Right atrium auricular region (tissue), 2 donors: ENCODE results near the gene DPF3. TPM values are rescaled to one million over a fixed set of nuclear protein-coding genes. Genes with fewer than 3 reads are reported as not detected.

Experiments used
- DNase-seq: peaks from one replicate; pipeline ENCODE4 v3.0.0-alpha.2; 2019; ENCODE audit warnings: low spot score
- H3K27ac ChIP-seq, 2 donors: fragments of 200-600 bp; sonication (generic); 1 replicate in 1 of 2; 2 replicates in 1 of 2; pipeline ENCODE4 v1.5.1; 2016 to 2019
- H3K27me3 ChIP-seq, 2 donors: fragments of 200-600 bp; sonication (generic); one replicate each; pipeline versions ENCODE4 v1.5.1 to v1.6.0; 2017 to 2019
- H3K36me3 ChIP-seq: fragments of 200-600 bp; sonication (generic); one replicate; pipeline ENCODE4 v1.5.1; 2016
- H3K4me1 ChIP-seq, 2 donors: fragments of 200-600 bp; sonication (generic); one replicate each; pipeline versions ENCODE4 v1.5.1 to v1.6.0; 2017 to 2019
- H3K4me3 ChIP-seq, 2 donors: fragments of 200-600 bp; sonication (generic); 1 replicate in 1 of 2; 2 replicates in 1 of 2; pipeline ENCODE4 v1.5.1; 2017 to 2019; ENCODE audit warnings: mild to moderate bottlenecking in 1 of 2, moderate library complexity in 1 of 2
- H3K9me3 ChIP-seq, 2 donors: fragments of 200-600 bp; sonication (generic); one replicate each; pipeline ENCODE4 v1.5.1; 2019
- total RNA-seq, 2 donors: library from RNA; depleted of rRNA; stranded (reverse); fragments of >200 nt; gene quantifications; one replicate each; pipeline ENCODE4 v1.1.0, GENCODE V29; 2016
- TF ChIP-seq, protein P1 (sequence below), 2 donors: fragments of 200-600 bp; sonication (generic); IDR thresholded peaks; one replicate each; pipeline ENCODE4 v1.5.1; 2019; ENCODE audit warnings: antibody characterized with exemption in 2 of 2

The DPF3 gene
- total RNA-seq, 2 donors from 2014 or later: 14.7 to 26.6 TPM

DNA sequence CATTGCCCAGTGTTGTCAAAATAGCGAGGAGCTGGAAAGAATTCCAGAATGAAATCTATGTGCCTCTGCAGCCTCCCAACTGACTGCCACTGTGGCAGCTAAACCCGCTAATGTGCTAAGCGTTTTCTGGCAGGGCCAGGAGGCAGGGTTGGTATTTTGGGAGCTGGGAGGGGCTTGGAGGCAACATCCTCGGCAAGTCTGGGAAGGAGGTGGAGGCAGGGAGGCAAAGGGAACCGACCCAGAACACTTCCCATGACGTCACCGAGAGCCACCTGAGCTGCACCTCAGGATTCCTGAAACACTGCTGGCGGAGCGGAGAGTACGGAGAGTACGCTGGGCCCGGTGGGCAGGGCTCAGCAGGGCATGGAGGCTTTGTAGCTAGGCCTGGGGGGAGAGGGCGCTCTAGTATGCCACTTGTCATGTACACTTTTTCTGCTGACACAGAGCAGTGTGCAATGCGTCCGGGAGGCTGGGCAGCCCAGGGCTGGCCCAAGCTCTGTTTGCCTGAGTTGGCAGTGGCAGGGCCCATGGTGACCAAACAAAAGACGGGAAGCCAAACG, 81.5 kb downstream of the DPF3 start:
- TF ChIP-seq, protein P1, sequence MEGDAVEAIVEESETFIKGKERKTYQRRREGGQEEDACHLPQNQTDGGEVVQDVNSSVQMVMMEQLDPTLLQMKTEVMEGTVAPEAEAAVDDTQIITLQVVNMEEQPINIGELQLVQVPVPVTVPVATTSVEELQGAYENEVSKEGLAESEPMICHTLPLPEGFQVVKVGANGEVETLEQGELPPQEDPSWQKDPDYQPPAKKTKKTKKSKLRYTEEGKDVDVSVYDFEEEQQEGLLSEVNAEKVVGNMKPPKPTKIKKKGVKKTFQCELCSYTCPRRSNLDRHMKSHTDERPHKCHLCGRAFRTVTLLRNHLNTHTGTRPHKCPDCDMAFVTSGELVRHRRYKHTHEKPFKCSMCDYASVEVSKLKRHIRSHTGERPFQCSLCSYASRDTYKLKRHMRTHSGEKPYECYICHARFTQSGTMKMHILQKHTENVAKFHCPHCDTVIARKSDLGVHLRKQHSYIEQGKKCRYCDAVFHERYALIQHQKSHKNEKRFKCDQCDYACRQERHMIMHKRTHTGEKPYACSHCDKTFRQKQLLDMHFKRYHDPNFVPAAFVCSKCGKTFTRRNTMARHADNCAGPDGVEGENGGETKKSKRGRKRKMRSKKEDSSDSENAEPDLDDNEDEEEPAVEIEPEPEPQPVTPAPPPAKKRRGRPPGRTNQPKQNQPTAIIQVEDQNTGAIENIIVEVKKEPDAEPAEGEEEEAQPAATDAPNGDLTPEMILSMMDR (IDR thresholded peaks at IDR 0.05): peak in 1 of 2 donors; percentile 48
- DNase-seq: no peak
- peak overlapping the region in 1 of 2 donors; percentile 12 for H3K4me3 ChIP-seq

DNA sequence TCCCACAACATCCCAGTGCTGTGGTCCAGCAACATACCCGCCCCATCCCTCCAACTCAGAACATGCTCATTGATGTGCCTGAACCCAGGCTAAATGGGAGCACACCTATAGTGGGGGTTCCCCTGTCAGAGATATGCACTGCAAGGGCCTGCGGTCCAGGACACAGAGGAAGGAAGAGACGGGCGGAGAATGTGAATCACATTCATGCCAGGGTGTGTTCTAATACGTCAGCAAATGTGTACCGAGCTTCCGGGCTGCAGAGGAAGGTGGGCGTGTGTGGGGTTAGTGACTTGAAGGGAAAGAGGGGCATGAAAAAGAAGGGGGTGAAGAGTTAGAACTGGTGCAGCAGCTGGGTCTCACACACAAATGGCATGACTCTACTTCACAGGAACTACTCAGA, 83.7 kb downstream of the DPF3 start:
- Histone ChIP-seq H3K9me3 (no peaks in the 10 kb centered on the region), H3K4me1 (peaks cover 0 to 47% of the 10 kb centered on the region in 2 donors), H3K27ac (peak overlapping the region; percentile 83 to 84), H3K4me3 (no peak overlapping the region), H3K27me3 (no peaks in the 10 kb centered on the region), H3K36me3 (no peaks in the 10 kb centered on the region)
- TF ChIP-seq, protein P1 (IDR thresholded peaks at IDR 0.05): no peak
- no peak for DNase-seq

More for the DNA sequence above, 81.5 kb downstream of the DPF3 start:
- no peaks in the 10 kb centered on the region for H3K27me3 ChIP-seq
- no peaks in the 10 kb centered on the region for H3K9me3 ChIP-seq
- peak overlapping the region; percentile 83 to 84 for H3K27ac ChIP-seq
- H3K4me1 ChIP-seq: peaks cover 0 to 47% of the 10 kb centered on the region in 2 donors
- no peaks in the 10 kb centered on the region for H3K36me3 ChIP-seq

DNA sequence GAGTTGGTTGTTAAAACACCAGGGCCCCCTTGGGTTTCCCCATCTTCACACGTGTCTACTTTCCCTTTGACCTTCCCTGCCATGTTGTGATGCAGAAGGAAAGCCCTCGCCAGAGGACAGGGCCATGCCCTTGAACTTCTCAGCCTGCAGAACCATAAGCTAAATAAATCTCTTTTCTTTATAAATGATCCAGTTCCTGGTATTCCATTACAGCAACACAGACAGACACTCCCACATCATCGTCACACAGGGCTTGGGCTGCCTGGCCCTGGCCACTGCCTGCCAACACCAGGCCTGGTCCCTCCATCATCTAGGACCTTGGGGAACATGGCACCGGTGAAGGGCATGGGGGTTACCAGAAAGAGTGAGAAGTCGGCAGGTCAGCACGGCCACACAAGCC, 84.8 kb downstream of the DPF3 start:
- Histone ChIP-seq H3K9me3 (no peaks in the 10 kb centered on the region), H3K4me1 (peaks cover 0 to 46% of the 10 kb centered on the region in 2 donors), H3K27ac (peak overlapping the region; percentile 52 to 83), H3K36me3 (no peaks in the 10 kb centered on the region), H3K27me3 (no peaks in the 10 kb centered on the region), H3K4me3 (no peak overlapping the region)
- DNase-seq: no peak
- TF ChIP-seq, protein P1 (IDR thresholded peaks at IDR 0.05): no peak

- no peak for DNase-seq
- TF ChIP-seq, protein P1 (IDR thresholded peaks at IDR 0.05): no peak
- Histone ChIP-seq H3K9me3 (no peaks in the 10 kb centered on the region), H3K27ac (peak overlapping the region; percentile 52 to 83), H3K36me3 (no peaks in the 10 kb centered on the region), H3K4me1 (peaks cover 0 to 41% of the 10 kb centered on the region in 2 donors), H3K27me3 (no peaks in the 10 kb centered on the region), H3K4me3 (no peak overlapping the region)
Measured at GRCh38 chr14:72808564-72808963, 85.3 kb downstream of the DPF3 start.

DNA sequence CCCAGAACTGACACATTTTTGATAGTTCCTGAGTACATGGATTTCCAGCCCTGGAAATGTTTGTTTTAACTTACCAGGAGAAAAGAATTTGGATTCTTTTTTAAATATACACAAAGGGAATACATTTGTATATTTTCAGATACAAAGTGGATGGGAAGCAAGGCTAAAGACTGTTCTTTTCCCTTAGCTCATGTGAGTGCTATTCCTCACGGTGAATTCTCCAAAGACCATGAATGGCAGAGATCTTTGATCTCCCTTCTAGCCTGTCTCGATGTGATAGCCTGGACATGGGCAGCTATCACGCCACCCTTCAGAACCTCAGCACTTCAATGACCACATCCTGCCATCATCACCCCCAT, 91.3 kb downstream of the DPF3 start:
- TF ChIP-seq, protein P1 (IDR thresholded peaks at IDR 0.05): no peak
- no peak for DNase-seq
- Histone ChIP-seq H3K36me3 (no peaks in the 10 kb centered on the region), H3K4me1 (peaks cover 0 to 8% of the 10 kb centered on the region in 2 donors), H3K9me3 (no peaks in the 10 kb centered on the region), H3K27ac (peak overlapping the region; percentile 64 to 67), H3K4me3 (no peak overlapping the region), H3K27me3 (no peaks in the 10 kb centered on the region)
